Renal cortex interstitium (tissue), 11 donors: ENCODE results near the gene PLCD1. TPM values are rescaled to one million over a fixed set of nuclear protein-coding genes. Genes with fewer than 3 reads are reported as not detected.

Experiments used
- DNase-seq, 11 donors: peaks; one replicate each; pipeline ENCODE4 v3.0.0-alpha.2; 2013; ENCODE audit warnings: low read depth in 9 of 11, low spot score in 4 of 11; ENCODE audit errors: extremely low read depth in 1 of 11
- polyA plus RNA-seq, 3 donors: library from polyadenylated mRNA; unstranded; fragments of 120-200 nt; gene quantifications; one replicate each; pipeline ENCODE4 v1.2.1, GENCODE V29; 2013; ENCODE audit not compliant: insufficient read length in 3 of 3

The PLCD1 gene
- polyA plus RNA-seq, 3 donors: 21.6 to 23.2 (median 21.9) TPM

DNA sequence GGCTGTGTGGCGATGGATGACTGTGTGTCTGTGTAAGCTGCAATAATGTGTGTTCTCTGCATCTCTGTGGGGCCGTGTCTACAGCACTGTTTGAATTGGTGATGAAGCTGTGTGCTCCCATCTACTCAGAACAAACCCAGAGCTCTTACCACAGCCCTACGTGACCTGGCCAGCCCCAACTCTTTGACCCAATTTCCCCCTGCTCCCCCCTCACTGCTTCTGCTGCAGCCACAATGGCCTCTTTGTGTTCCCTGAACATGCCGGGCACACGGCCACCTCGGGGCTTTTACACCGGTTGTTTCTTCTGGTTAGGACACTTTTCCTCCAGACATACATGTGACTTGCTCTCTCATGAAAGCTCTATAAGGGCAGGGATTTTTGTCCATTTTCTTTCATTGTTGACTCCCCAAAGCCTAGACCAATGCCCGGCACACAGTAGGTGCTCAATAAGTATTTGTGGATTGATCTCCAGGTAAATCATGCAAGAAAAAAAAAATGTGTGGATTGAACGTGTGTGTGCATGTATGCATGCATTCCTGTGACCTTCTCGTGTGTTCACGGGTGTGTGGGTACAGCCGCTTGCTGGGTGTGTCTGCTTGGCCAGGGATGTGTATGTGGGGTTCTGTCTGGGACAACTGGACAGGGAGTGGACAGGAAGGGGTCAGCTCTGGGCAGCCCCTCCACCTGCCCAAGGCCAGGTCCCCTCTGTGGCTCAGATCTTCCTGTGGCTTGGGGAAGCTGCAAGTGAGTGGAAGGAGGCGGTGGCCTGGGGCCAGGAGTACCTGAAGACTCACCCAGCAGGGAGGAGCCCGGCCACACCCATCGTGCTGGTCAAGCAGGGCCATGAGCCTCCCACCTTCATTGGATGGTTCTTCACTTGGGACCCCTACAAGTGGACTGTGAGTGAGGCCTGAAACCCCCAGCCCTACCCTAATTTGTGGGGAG lies 24.1 kb downstream of the PLCD1 start:
- no peak for DNase-seq

DNA sequence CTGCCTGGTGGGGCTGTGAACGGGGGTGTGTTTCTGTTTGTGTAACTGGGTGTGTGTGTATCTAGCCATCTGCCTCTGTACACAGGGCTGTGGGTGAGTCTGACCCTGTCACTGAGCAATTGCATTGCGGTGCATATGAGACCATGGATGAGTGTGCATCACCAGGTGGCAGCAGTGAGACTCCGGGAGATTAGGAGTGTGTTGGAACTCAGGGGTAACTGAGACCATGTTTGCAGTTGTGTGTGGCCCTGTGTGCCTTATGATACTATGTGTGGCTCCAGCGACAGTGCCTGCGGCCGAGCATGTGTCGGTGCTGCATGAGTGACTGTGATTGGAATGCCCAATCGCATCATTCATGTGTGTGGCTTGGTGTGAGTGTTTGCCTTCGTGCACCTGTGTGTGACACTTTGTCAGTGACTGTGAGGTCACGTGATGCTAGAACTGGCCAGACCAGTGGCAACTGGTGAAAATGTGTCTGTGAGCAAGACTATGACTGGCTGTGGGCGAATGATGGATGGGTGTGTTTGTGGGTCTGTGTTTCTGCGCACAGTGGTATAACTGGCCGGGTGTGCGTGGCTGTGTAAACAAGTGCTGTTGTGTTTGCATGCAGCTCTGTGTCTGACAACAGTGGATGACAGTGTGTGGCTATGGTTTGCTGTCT lies 24.9 kb downstream of the PLCD1 start:
- peak in 4 of 11 donors; percentile 49 to 67 (median 59) for DNase-seq

DNA sequence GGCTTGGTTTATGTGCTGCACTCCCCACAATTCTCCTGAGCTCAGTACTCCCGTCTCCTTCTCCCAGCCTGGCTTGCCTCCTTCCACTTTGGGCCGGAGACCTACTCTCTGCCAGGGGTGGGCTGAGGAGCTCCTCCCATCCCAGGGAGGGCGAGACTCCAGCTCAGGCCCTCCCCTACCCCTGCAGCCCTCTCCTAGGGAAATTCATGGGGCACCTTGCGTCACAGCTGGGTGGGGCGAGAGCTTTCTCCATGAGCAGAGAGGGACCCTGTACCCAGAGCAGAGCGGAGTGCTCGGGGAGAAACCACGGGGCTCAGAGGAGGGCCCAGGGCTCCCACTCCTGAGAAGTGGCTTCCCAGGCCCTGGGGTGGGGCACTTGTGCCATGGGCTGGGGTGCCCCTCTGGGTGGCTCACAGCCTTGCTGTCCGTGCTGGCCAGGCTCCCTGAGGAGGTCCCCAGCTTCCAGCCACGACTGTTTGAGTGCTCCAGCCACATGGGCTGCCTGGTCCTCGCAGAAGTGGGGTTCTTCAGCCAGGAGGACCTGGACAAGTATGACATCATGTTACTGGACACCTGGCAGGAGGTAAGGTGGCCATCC lies 25.5 kb downstream of the PLCD1 start:
- no peak for DNase-seq

DNA sequence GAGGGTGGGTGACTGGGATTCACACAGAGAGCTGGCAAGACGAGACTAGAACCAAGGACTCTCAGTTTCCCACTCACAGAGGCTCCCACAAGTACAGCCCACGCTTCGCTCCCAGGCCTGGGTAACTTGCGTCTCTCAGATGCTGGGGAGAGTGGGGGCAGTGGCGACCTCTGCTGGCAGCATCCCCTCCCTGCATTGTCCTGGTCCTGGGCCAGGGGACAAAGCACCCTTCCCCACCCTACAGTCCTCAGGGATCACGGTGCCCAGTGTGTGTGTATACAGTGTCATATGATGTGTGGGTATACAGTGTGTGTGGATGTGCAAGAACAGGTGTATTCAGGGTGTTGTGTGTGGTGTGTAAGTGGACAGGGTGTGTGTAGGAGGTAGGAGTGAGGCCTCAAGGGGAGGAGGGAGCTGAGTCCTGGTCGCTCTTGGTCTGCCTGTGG lies 26.0 kb downstream of the PLCD1 start:
- DNase-seq: no peak

DNA sequence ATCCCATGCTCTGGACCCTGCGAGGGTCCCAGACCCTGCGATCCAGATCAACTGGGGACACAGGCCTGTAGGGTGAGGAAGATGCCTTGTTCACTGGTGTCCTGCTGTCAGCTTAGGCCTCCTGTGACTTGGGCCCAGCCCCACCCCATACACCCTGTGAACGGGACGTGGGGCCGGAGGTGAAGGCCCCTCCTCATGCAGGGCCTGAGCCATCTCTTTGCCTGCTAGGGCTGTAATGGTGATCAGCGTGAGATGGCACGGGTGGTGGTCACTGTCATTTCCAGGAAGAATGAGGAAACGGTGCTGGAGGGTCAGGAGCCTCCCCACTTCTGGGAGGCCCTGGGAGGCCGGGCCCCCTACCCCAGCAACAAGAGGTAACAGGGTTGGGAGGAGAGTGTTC lies 26.5 kb downstream of the PLCD1 start:
- no peak for DNase-seq

DNA sequence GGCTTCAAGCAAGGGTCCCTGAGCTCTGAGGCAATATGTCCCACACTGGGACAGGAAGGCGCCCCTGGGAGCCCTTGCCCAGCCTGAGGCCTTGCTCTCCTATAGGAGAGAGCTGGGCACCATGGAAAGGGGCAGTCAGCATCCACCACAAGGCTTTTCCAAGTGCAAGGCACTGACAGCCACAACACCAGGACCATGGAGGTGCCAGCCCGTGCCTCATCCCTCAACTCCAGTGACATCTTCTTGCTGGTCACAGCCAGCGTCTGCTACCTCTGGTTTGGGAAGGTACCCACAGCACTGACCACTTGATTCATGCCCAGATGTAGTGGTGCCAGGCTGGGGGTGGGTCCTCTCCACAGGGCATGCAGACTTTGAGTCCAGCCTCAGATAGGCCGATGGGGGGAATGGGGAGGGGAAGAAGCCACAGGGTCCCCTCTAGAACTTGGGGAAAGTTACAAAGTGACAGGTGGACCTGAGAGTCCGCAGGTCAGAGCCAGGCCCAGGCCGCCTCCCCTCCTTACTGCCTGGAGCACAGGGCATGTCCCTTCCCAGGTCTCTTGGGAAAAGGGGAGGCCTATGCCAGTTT lies 27.1 kb downstream of the PLCD1 start:
- no peak for DNase-seq

DNA sequence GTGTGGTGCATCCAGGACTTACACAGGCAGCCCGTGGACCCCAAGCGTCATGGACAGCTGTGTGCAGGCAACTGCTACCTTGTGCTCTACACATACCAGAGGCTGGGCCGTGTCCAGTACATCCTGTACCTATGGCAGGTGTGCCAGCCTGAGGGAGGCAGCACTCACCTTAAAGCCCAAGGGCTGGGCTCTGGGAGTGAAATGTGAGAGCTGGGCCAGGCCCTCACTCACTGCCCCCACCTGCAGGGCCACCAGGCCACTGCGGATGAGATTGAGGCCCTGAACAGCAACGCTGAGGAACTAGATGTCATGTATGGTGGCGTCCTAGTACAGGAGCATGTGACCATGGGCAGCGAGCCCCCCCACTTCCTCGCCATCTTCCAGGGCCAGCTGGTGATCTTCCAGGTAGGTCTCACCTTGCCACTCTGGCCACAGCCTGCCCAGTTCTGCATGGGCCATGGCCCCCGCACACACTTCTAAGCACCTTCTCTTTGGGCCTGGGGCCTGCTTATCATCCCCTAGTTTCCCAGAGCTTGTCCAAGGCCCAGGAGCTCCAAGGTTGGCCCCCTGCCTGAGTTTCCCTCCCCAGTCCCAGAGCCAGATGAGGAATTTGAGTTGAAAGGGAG lies 27.9 kb downstream of the PLCD1 start:
- DNase-seq: no peak

DNA sequence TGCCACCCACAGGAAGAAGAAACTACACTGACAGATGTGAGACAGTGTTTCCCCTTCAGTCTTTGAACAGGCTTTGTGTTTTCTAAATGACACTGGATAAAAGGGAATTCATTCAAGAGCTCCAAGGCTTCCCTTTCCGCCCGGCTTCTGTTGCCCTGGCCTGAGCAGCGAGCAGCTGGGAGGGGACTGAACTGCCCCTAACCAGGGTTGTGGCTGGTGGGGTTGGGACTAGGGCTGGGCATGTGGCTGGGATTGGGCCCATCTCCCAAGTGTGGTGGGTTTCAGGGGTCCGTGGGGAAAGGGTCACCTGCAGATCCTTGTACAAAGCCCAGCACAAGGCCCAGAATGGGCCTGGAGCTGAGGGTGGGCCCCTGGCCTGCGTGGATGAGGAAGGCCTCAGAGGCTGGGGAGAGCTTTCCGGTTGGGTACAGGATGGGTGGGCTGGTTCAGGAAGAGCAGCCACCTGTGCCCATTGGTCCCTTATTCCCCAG lies 28.4 kb downstream of the PLCD1 start:
- no peak for DNase-seq

DNA sequence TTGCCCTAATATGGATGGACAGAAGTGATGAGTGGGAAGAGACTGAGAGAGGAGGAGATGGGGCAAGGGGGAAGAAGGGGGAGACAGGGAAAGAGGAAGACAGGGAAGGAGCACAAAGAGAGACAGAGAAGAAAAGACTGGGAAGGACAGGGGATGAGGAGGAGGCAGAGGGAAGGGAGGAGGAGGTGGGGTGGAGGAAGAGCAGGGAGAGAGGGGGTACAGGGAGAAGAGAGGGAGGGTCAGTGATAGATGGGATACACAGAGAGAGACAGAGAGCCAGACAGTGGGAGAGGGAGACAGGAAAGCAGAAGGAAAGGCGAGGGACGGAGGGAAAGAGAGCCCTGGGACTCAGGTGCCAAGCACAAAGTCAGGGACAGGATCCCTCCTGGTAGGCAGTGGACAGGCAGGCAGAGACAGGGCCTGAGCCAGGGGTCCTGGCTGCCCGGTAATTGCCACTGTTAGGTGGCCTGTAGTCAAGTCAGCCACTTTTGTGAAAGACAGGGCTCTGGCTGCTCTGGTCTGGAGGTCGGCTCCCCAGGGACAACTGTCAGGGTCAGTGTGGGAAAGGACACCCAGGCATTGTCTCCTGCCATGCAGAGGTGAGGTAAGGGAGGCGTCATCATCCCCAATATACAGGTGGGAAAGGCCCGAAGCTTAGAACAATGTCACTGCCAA lies 29.1 kb downstream of the PLCD1 start:
- no peak for DNase-seq

DNA sequence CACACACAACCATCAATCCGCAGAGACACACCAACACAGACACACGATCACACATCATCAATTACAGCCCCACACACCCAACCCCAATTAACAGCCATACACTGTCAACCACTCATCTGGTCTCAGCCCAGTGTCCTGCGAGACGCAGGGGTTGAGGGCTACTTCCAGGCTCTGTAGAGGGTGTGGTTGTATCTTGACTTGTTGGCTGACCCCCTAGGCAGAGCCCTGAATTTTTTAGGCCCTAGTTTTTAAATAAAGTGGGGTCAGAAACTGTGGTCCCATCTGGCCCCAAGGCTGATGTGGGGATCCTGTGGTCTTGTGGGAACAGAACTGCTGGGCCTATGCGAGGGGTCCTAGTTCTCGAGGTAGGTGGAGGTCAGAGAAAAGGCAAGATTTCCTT lies 29.6 kb downstream of the PLCD1 start:
- DNase-seq: no peak

DNA sequence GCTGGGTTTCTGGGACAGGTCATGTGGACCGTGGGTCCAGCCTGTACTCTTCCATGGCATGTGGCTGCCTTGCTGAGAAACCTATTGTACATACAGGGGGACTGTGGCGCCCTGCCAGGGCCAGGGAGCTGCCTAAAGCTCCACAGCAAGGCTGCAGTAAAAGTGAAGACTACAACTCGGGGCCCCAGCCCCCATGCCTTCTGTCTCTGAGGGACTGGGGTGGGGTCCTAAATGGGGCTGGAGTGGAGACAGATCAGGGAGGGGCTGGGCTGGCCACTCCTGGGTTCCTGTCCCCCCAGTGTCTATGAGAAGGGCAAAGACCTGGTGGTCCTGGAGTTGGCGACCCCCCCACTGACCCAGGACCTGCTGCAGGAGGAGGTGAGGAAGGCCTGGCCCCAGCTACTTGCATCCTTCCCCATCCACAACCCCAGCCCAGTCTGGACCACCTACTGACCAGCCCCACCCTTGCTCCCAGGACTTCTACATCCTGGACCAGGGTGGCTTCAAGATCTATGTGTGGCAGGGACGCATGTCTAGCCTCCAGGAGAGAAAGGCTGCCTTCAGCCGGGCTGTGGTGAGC lies 31.6 kb downstream of the PLCD1 start:
- DNase-seq: no peak

DNA sequence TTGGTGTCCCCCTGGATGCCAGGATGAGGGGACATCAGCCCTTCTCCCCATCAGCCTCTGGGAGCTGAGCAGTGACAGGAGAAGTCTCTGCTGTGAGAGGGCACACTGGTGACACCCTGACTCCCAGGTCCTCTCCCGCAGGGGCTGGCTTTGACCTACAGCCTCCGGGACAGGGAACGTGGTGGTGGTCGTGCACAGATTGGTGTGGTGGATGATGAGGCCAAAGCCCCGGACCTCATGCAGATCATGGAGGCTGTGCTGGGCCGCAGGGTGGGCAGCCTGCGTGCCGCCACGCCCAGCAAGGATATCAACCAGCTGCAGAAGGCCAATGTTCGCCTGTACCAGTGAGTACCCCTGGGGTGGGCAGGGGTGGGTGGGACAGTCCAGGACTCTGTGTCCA lies 32.1 kb downstream of the PLCD1 start:
- no peak for DNase-seq

DNA sequence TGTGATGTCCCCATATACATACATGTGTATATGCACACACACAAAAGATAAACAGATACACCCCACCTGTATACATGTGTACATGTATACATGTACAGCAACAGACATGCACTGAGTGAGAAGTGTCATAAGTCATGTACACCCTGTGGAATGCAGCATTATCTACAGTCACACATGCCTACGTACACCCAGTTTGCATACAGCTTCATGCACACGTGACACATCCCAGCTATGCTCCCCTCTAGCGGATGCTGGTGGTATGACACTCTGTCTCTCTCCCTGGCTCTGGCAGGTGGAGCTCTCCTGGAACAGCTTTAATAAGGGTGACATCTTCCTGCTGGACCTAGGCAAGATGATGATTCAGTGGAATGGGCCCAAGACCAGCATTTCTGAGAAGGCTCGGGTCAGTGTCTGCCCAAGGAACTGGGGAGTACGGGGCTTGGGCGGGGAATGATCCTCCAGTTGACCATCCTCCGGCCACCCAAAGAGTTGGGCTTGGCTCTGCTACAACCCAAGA lies 32.6 kb downstream of the PLCD1 start:
- peak in 10 of 11 donors; percentile 51 to 82 (median 64) for DNase-seq

DNA sequence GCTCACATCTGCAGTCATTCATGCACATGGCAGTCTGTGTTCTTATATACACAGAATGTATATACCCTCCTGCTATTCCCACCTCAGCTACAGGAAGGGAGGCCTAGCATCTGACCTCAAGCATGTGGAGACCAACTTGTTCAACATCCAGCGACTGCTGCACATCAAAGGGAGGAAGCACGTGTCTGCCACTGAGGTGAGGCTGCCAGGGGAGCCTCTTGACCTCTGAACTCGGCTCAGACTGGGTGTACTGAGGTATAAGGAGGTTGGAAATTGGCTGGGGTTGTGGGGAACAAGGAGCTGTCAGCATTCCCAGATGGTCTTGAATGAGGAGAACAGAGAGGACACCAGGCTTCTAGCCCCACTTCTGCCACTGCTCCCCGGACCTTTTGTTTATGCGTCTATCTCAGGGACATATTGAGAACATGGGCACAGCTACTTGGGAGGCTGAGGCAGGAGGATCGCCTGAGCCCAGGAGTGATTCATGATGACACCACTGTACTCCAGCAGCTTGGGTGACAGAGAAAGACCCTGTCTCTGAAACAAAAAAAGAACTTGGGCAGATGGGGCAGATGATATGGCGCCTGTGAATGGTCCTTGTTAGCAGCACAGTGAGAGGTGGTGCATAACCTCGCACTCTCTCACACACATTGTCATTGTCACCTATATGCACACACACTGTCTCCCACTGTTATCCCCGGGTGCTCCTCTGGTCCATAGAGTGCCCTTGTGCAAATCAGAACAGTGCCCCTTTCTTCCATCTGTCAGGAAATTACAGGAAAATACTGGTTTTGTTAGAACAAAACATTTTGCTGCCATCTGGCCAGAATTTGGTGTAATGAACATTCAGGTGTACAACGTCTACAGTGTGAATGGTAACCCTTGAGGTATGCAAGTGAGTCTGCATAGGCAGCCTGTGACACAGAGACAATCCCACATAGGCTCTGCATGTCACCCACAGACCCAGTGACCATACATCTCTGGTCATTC lies 33.5 kb downstream of the PLCD1 start:
- no peak for DNase-seq

DNA sequence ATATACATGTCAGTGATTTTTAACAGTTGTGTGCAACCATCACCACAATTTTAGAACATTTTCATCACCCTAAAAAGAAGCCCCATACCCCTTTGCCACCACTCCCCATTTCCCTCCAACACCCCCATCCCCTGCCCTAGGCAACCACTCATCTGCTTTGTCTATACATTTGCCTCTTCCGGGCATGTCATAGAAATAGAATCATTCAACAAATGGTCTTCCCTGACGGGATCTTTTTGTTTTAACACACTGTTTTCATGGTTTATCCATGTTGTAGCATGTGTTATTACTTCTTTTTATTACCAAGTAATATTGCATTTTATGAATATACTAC lies 34.8 kb downstream of the PLCD1 start:
- DNase-seq: no peak

DNA sequence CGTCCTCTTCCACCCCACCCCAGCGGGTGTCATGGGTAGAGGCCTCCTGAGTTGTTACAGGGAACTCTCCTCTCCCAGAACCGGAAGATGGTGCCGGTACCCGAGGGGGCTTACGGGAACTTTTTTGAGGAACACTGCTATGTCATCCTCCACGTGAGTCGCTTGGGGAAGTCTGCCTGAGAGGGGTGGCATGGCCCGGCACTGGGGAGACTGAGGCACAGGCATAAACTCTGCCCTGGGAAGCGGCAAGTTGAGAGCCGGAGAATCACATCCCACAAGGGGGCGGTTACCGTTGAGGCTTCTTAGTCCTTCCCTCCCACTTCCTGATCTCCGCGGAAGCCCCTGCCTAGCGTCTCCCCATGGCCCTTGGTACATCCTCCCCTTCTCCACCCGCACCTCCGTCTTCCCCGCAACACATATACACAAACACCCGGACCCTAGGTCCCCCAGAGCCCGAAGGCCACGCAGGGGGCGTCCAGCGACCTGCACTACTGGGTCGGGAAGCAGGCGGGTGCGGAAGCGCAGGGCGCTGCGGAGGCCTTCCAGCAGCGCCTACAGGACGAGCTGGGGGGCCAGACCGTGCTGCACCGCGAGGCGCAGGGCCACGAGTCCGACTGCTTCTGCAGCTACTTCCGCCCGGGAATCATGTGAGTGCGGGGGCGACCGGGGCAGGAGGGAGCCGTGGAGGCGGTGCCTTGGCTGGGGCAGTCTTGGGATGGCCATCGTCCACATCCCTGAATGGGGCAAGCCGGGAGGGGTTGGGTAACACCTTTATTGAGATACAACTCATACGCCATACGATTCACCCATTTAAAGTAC lies 35.4 kb downstream of the PLCD1 start:
- peak in 9 of 11 donors; percentile 44 to 59 (median 50) for DNase-seq
